Breast epithelium (tissue), 3 donors: ENCODE measurements around the gene YLPM1.

Experiments used
- POLR2A ChIP-seq: fragments of 450-650 bp; IDR thresholded peaks from one replicate; pipeline ENCODE4 v1.6.1; 2016; ENCODE audit warnings: antibody characterized with exemption, mild to moderate bottlenecking, moderate library complexity
- POLR2AphosphoS5 ChIP-seq, 3 donors: sonication (generic); formaldehyde crosslinking; IDR thresholded peaks; one replicate each; pipeline ENCODE4 v1.6.1; 2017; ENCODE audit warnings: antibody characterized with exemption in 3 of 3
- TF ChIP-seq, protein P1 (sequence below), 3 donors: fragments of 450-650 bp; IDR thresholded peaks; one replicate each; pipeline ENCODE4 v1.5.1; 2016 to 2017; ENCODE audit warnings: antibody characterized with exemption in 3 of 3, mild to moderate bottlenecking in 3 of 3, moderate library complexity in 3 of 3

DNA sequence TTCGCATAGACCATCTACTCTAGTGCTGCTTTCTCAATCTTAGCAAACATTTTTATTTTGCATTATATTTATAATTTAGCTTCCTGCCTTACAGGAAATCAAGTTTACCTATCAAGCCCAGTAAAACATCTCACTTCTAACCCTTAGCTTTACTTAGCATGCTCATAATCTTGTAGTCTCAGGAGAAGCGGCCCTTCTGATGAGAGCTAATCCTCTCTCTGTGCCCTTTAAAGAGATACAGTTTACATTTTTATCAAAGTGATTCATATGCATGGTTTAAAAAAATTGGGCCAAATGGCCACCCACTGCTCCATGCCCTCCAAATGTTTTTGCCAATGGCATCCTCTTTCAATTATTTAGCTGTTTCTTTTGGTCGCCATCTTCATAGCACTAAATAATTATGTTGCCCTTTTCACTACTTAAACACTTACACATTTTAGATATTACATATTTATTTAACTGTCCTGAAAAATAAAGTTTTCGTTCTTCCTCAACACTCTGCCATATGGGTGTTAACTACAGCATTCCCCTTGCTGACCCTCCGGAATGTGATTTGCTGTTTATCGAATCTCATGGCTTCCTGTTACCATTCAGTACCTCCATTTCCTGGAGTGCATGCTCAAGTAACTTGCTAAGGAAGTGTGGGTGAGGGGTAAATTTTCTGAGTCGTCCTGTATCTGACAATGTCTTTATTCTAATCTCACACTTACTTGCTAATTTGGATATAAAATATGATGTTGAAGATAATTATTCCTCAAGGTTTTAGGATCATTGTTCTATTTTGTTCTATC, 29.3 kb downstream of the YLPM1 start:
- TF ChIP-seq, protein P1, sequence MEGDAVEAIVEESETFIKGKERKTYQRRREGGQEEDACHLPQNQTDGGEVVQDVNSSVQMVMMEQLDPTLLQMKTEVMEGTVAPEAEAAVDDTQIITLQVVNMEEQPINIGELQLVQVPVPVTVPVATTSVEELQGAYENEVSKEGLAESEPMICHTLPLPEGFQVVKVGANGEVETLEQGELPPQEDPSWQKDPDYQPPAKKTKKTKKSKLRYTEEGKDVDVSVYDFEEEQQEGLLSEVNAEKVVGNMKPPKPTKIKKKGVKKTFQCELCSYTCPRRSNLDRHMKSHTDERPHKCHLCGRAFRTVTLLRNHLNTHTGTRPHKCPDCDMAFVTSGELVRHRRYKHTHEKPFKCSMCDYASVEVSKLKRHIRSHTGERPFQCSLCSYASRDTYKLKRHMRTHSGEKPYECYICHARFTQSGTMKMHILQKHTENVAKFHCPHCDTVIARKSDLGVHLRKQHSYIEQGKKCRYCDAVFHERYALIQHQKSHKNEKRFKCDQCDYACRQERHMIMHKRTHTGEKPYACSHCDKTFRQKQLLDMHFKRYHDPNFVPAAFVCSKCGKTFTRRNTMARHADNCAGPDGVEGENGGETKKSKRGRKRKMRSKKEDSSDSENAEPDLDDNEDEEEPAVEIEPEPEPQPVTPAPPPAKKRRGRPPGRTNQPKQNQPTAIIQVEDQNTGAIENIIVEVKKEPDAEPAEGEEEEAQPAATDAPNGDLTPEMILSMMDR (IDR thresholded peaks at IDR 0.05): no peak
- no peak for TF ChIP-seq POLR2AphosphoS5 (IDR thresholded peaks at IDR 0.05)
- no peak for TF ChIP-seq POLR2A
